ENCODE data around the gene GPC6.

The GPC6 gene

DNA sequence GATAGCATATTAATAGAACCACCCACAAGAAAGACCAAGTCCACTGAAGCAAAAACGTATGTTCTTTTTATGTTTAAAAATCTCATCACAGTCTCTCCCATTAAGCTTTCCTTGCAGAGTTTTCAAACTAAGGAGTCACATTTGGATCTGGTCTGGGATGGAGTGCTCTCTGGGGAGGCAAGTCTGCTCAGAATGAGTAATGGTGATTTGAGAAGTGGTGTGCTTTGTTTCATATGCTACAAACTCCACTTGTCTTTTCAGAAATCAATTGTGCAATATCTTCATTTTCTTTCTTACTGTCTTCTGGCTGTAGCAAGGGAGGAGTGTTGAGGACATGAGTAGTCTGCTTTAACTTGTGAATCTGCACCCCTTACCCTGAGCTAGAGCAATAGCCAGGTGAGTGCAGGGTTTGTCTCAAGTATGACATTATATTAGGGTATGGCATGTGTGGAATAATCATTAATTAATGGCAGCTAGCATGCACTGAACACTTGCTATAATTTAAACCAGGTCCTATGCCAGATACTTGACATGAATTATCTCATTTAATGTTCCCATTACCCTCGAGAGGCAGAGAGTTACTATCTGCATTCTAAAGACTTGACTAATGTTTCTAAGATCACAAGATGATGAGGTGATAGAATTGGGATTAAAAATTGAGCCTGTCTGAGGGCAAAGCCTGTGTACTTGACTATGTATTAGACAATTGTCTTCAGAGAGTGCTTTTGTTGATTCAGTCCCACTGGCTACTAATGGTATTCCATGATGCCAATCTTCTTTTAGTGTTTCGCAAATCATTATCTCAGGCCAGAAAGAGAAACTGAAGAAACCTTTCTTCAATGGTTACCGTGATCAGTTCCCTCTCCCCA lies 171.8 kb downstream of the GPC6 start:
- no peak overlapping the region for H3K27ac ChIP-seq (ENCODE audit: low read length)
- no peaks in the 10 kb centered on the region for H3K27me3 ChIP-seq (replicated peaks; ENCODE audit: insufficient read depth, low read length)
- no peaks in the 10 kb centered on the region for H3K4me1 ChIP-seq (ENCODE audit: low read length)
- H3K9ac ChIP-seq (ENCODE audit: low read length), result no peak overlapping the region
- no peaks in the 10 kb centered on the region for H3K36me3 ChIP-seq (replicated peaks; ENCODE audit: insufficient read depth, low read length)
- no peaks in the 10 kb centered on the region for H3K9me3 ChIP-seq (replicated peaks; ENCODE audit: insufficient read depth, low read length)
- no peak overlapping the region for H3K4me3 ChIP-seq (ENCODE audit: low read length)
- H3K9me2 ChIP-seq (replicated peaks; ENCODE audit: insufficient read depth, low read length), result no peaks in the 10 kb centered on the region
- no peak overlapping the region for H2AFZ ChIP-seq (ENCODE audit: low read length)
- H3K4me2 ChIP-seq (ENCODE audit: low read depth, low read length), result no peak overlapping the region
- H3K79me2 ChIP-seq (ENCODE audit: low read length), result no peaks in the 10 kb centered on the region
- H4K20me1 ChIP-seq (ENCODE audit: insufficient read depth, low read length), result no peaks in the 10 kb centered on the region
- H3F3A ChIP-seq (ENCODE audit: insufficient read depth, low read length), result no peaks in the 10 kb centered on the region
- DNase-seq, result no peak
- TF ChIP-seq EZH2phosphoT487 (IDR thresholded peaks at IDR 0.05; ENCODE audit: low read length) (no peak), EZH2 (optimal IDR thresholded peaks at IDR 0.05; ENCODE audit: low read depth, low read length) (no peak)
- TF ChIP-seq, protein P1, sequence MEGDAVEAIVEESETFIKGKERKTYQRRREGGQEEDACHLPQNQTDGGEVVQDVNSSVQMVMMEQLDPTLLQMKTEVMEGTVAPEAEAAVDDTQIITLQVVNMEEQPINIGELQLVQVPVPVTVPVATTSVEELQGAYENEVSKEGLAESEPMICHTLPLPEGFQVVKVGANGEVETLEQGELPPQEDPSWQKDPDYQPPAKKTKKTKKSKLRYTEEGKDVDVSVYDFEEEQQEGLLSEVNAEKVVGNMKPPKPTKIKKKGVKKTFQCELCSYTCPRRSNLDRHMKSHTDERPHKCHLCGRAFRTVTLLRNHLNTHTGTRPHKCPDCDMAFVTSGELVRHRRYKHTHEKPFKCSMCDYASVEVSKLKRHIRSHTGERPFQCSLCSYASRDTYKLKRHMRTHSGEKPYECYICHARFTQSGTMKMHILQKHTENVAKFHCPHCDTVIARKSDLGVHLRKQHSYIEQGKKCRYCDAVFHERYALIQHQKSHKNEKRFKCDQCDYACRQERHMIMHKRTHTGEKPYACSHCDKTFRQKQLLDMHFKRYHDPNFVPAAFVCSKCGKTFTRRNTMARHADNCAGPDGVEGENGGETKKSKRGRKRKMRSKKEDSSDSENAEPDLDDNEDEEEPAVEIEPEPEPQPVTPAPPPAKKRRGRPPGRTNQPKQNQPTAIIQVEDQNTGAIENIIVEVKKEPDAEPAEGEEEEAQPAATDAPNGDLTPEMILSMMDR (IDR thresholded peaks at IDR 0.05; ENCODE audit: low read length), result no peak

DNA sequence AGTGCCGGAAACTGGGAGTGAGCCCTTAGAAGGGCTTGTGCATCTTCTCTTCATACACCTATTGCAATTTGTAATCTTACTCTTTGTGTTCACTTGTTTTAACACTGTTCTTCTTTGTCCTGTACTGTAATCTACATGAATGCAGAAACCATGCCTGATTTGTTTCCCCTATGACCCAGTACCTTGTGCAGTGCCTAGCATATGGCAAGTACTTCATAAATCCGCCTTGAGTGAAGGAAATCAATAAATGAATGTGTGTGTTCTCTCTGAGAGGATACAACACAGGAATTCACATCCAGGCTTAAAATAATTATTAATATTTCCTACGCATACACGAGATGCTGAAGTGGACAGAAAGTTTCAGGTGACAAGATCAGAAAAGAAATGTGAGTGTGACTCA lies 172.6 kb downstream of the GPC6 start:
- no peaks in the 10 kb centered on the region for H3K36me3 ChIP-seq (replicated peaks; ENCODE audit: insufficient read depth, low read length)
- no peaks in the 10 kb centered on the region for H4K20me1 ChIP-seq (ENCODE audit: insufficient read depth, low read length)
- H3K27me3 ChIP-seq (replicated peaks; ENCODE audit: insufficient read depth, low read length), result no peaks in the 10 kb centered on the region
- H3K9me2 ChIP-seq (replicated peaks; ENCODE audit: insufficient read depth, low read length), result no peaks in the 10 kb centered on the region
- no peaks in the 10 kb centered on the region for H3K79me2 ChIP-seq (ENCODE audit: low read length)
- H3K9me3 ChIP-seq (replicated peaks; ENCODE audit: insufficient read depth, low read length), result no peaks in the 10 kb centered on the region
- no peak overlapping the region for H3K27ac ChIP-seq (ENCODE audit: low read length)
- H3K4me1 ChIP-seq (ENCODE audit: low read length), result no peaks in the 10 kb centered on the region
- no peak for DNase-seq
- no peak overlapping the region for H2AFZ ChIP-seq (ENCODE audit: low read length)
- H3F3A ChIP-seq (ENCODE audit: insufficient read depth, low read length), result no peaks in the 10 kb centered on the region
- no peak overlapping the region for H3K4me3 ChIP-seq (ENCODE audit: low read length)
- no peak overlapping the region for H3K9ac ChIP-seq (ENCODE audit: low read length)
- H3K4me2 ChIP-seq (ENCODE audit: low read depth, low read length), result no peak overlapping the region
- no peak for TF ChIP-seq EZH2phosphoT487 (IDR thresholded peaks at IDR 0.05; ENCODE audit: low read length)
- TF ChIP-seq EZH2 (optimal IDR thresholded peaks at IDR 0.05; ENCODE audit: low read depth, low read length), result no peak
- TF ChIP-seq, protein P1 (IDR thresholded peaks at IDR 0.05; ENCODE audit: low read length), result no peak

GRCh38 chr13:93406136-93406535 lies 179.5 kb downstream of the GPC6 start:
- no peaks in the 10 kb centered on the region for H3F3A ChIP-seq (ENCODE audit: insufficient read depth, low read length)
- no peak overlapping the region for H3K4me3 ChIP-seq (ENCODE audit: low read length)
- no peaks in the 10 kb centered on the region for H4K20me1 ChIP-seq (ENCODE audit: insufficient read depth, low read length)
- H3K36me3 ChIP-seq (replicated peaks; ENCODE audit: insufficient read depth, low read length), result no peaks in the 10 kb centered on the region
- no peak for DNase-seq
- no peak overlapping the region for H3K9ac ChIP-seq (ENCODE audit: low read length)
- TF ChIP-seq, protein P1 (IDR thresholded peaks at IDR 0.05; ENCODE audit: low read length), result no peak
- TF ChIP-seq EZH2phosphoT487 (IDR thresholded peaks at IDR 0.05; ENCODE audit: low read length) (no peak), EZH2 (optimal IDR thresholded peaks at IDR 0.05; ENCODE audit: low read depth, low read length) (no peak)
- no peaks in the 10 kb centered on the region for H3K9me3 ChIP-seq (replicated peaks; ENCODE audit: insufficient read depth, low read length)
- no peaks in the 10 kb centered on the region for H3K27me3 ChIP-seq (replicated peaks; ENCODE audit: insufficient read depth, low read length)
- no peak overlapping the region for H3K27ac ChIP-seq (ENCODE audit: low read length)
- no peak overlapping the region for H2AFZ ChIP-seq (ENCODE audit: low read length)
- no peaks in the 10 kb centered on the region for H3K79me2 ChIP-seq (ENCODE audit: low read length)
- no peak overlapping the region for H3K4me2 ChIP-seq (ENCODE audit: low read depth, low read length)
- no peaks in the 10 kb centered on the region for H3K9me2 ChIP-seq (replicated peaks; ENCODE audit: insufficient read depth, low read length)
- H3K4me1 ChIP-seq (ENCODE audit: low read length), result no peaks in the 10 kb centered on the region
